NCI-H128 (cell line): ENCODE results near the gene NUDT13.

Source experiments
- DNase-seq: peaks from one replicate; lab custom pipeline; 2025; ENCODE audit not compliant: unreplicated experiment; lab: John Stamatoyannopoulos, UW

Gene NUDT13

GRCh38 chr10:73161662-73162061 is 51.4 kb downstream of the NUDT13 start:
- no peak for DNase-seq

- no peak for DNase-seq
These were observed 52.8 kb downstream of the NUDT13 start for GRCh38 chr10:73163096-73163495.

GRCh38 chr10:73166972-73167371 is 56.7 kb downstream of the NUDT13 start:
- DNase-seq, result no peak

- no peak for DNase-seq
These were observed 57.2 kb downstream of the NUDT13 start for GRCh38 chr10:73167458-73167782.

- peak; percentile 60 for DNase-seq
These were observed 57.7 kb downstream of the NUDT13 start, which contains the start of the genes ECD and FAM149B1 for GRCh38 chr10:73167783-73168464. Gene ECD, minus strand, starts transcription at chr10:73168008. Its CDS starts 4,071 bp downstream, at chr10:73163937. Gene FAM149B1, plus strand, starts transcription at chr10:73168119. Its CDS starts 221 bp downstream, at chr10:73168340.

GRCh38 chr10:73168465-73168803 is 58.2 kb downstream of the NUDT13 start:
- DNase-seq, result no peak

GRCh38 chr10:73169320-73169719 is 59.1 kb downstream of the NUDT13 start:
- DNase-seq, result no peak

- no peak for DNase-seq
These were observed 62.6 kb downstream of the NUDT13 start for GRCh38 chr10:73172867-73173266.

GRCh38 chr10:73174148-73174925 is 64.1 kb downstream of the NUDT13 start:
- no peak for DNase-seq
